ENCODE results near the gene CDH10.

CDH10 gene

DNA sequence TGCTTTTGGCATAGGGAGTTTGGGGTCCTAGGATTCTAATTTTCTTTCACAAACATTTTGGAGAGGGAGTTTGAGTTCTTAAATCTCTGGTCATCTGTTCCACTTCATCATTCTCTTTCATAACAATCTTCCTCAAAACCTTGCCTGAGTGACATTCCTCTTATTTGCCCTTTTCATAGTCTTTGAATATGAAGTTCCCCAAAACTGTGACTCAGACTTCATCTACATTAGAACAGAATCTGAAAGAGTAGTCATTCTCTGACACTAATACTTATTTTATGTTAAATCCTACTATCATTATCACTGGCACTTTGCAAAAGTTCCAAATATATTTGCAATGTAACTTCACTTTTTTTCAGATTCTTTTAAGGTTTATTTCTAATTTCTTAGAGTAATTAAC lies 163.8 kb downstream of the CDH10 start:
- peaks cover 0 to 5% (median 0%) of the 10 kb centered on the region in 4 experiments for H3K4me1 ChIP-seq (ENCODE audit: control extremely low read depth in 1 of 4, control insufficient read depth in 4 of 4, insufficient read depth in 4 of 4, low read length in 3 of 4)
- ChIA-PET CTCF (no interaction called here), POLR2A (no interaction called here)
- peaks cover 0 to under 1% (median 0%) of the 10 kb centered on the region in 5 experiments for H3K9me3 ChIP-seq (ENCODE audit: control extremely low read depth in 1 of 5, control insufficient read depth in 4 of 5, insufficient read depth in 2 of 5, low read depth in 1 of 5, low read length in 4 of 5)
- DNase-seq = no peak
- no peak overlapping the region for H3K4me3 ChIP-seq (ENCODE audit: control insufficient read depth in 1 of 7, extremely low read depth in 1 of 7, insufficient read depth in 4 of 7, low read depth in 2 of 7, low read length in 6 of 7)
- H3K27ac ChIP-seq (ENCODE audit: insufficient read depth in 1 of 2, low read depth in 1 of 2, low read length in 2 of 2, poor library complexity in 1 of 2, severe bottlenecking in 2 of 2) = no peak overlapping the region
- H3K27me3 ChIP-seq (replicated peaks in 2 of 5; ENCODE audit: control insufficient read depth in 4 of 5, insufficient read depth in 5 of 5, low read length in 4 of 5) = no peaks in the 10 kb centered on the region
- H3K36me3 ChIP-seq (ENCODE audit: control insufficient read depth in 4 of 4, insufficient read depth in 4 of 4, low read length in 3 of 4) = no peaks in the 10 kb centered on the region

- Histone ChIP-seq H3K4me1 (ENCODE audit: control extremely low read depth in 1 of 4, control insufficient read depth in 4 of 4, insufficient read depth in 4 of 4, low read length in 3 of 4) (peaks cover 0 to 5% (median 0%) of the 10 kb centered on the region in 4 experiments), H3K4me3 (ENCODE audit: control insufficient read depth in 1 of 7, extremely low read depth in 1 of 7, insufficient read depth in 4 of 7, low read depth in 2 of 7, low read length in 6 of 7) (no peak overlapping the region), H3K36me3 (ENCODE audit: control insufficient read depth in 4 of 4, insufficient read depth in 4 of 4, low read length in 3 of 4) (no peaks in the 10 kb centered on the region), H3K27ac (ENCODE audit: insufficient read depth in 1 of 2, low read depth in 1 of 2, low read length in 2 of 2, poor library complexity in 1 of 2, severe bottlenecking in 2 of 2) (no peak overlapping the region), H3K27me3 (replicated peaks in 2 of 5; ENCODE audit: control insufficient read depth in 4 of 5, insufficient read depth in 5 of 5, low read length in 4 of 5) (no peaks in the 10 kb centered on the region), H3K9me3 (ENCODE audit: control extremely low read depth in 1 of 5, control insufficient read depth in 4 of 5, insufficient read depth in 2 of 5, low read depth in 1 of 5, low read length in 4 of 5) (peaks cover 0 to 2% (median 0%) of the 10 kb centered on the region in 5 experiments)
- DNase-seq = no peak
- POLR2A ChIA-PET = no interaction called here
- 90% methylated on average over 5 of the region's 5 CpGs for WGBS (ENCODE audit: insufficient coverage)
- CTCF ChIA-PET = no interaction called here
Observed at GRCh38 chr5:24477958-24478357, 166.8 kb downstream of the CDH10 start.

DNA sequence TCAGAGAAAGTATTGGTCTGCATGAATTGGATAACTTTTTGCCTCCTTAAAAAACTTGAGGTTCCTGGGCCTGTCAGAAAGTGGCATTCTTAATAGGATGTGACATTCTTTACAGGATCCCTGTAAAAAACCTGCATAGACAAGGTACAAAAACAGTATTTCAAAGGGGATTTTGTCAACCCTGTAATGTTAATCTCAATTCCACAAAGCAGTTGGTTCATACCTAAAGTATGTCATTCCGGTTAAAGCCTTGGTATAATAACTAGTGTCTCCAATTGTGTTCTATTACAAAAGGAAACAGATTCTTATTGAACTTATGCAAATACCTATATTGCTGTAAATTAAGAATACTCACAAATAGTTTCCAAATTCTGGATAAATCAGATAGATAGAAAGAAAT lies 169.7 kb downstream of the CDH10 start:
- H3K4me1 ChIP-seq (ENCODE audit: control extremely low read depth in 1 of 4, control insufficient read depth in 4 of 4, insufficient read depth in 4 of 4, low read length in 3 of 4) = no peaks in the 10 kb centered on the region
- CTCF ChIA-PET = interaction anchor here (1.0 kb wide), 1 partner anchor 9 kb away, joined by 3 read pairs; no protein-coding TSS in a partner anchor
- POLR2A ChIA-PET = no interaction called here
- no peak for DNase-seq
- no peak overlapping the region for H3K4me3 ChIP-seq (ENCODE audit: control insufficient read depth in 1 of 7, extremely low read depth in 1 of 7, insufficient read depth in 4 of 7, low read depth in 2 of 7, low read length in 6 of 7)
- H3K27ac ChIP-seq (ENCODE audit: insufficient read depth in 1 of 2, low read depth in 1 of 2, low read length in 2 of 2, poor library complexity in 1 of 2, severe bottlenecking in 2 of 2) = no peak overlapping the region
- no CpG with 5 or more reads among the region's 1 CpG for WGBS (ENCODE audit: insufficient coverage)
- H3K9me3 ChIP-seq (ENCODE audit: control extremely low read depth in 1 of 5, control insufficient read depth in 4 of 5, insufficient read depth in 2 of 5, low read depth in 1 of 5, low read length in 4 of 5) = peaks cover 0 to 2% (median 0%) of the 10 kb centered on the region in 5 experiments
- H3K36me3 ChIP-seq (ENCODE audit: control insufficient read depth in 4 of 4, insufficient read depth in 4 of 4, low read length in 3 of 4) = no peaks in the 10 kb centered on the region
- H3K27me3 ChIP-seq (replicated peaks in 2 of 5; ENCODE audit: control insufficient read depth in 4 of 5, insufficient read depth in 5 of 5, low read length in 4 of 5) = no peaks in the 10 kb centered on the region

GRCh38 chr5:24474685-24475084 lies 170.1 kb downstream of the CDH10 start:
- Histone ChIP-seq H3K36me3 (ENCODE audit: control insufficient read depth in 4 of 4, insufficient read depth in 4 of 4, low read length in 3 of 4) (no peaks in the 10 kb centered on the region), H3K27ac (ENCODE audit: insufficient read depth in 1 of 2, low read depth in 1 of 2, low read length in 2 of 2, poor library complexity in 1 of 2, severe bottlenecking in 2 of 2) (no peak overlapping the region), H3K4me3 (ENCODE audit: control insufficient read depth in 1 of 7, extremely low read depth in 1 of 7, insufficient read depth in 4 of 7, low read depth in 2 of 7, low read length in 6 of 7) (no peak overlapping the region), H3K4me1 (ENCODE audit: control extremely low read depth in 1 of 4, control insufficient read depth in 4 of 4, insufficient read depth in 4 of 4, low read length in 3 of 4) (no peaks in the 10 kb centered on the region), H3K27me3 (replicated peaks in 2 of 5; ENCODE audit: control insufficient read depth in 4 of 5, insufficient read depth in 5 of 5, low read length in 4 of 5) (no peaks in the 10 kb centered on the region), H3K9me3 (ENCODE audit: control extremely low read depth in 1 of 5, control insufficient read depth in 4 of 5, insufficient read depth in 2 of 5, low read depth in 1 of 5, low read length in 4 of 5) (peaks cover 0 to 2% (median 0%) of the 10 kb centered on the region in 5 experiments)
- POLR2A ChIA-PET = no interaction called here
- CTCF ChIA-PET = interaction anchor here (1.0 kb wide), 1 partner anchor 9 kb away, joined by 3 read pairs; no protein-coding TSS in a partner anchor
- DNase-seq = no peak
- WGBS (ENCODE audit: insufficient coverage) = 86% methylated on average over 2 of the region's 3 CpGs

- no peaks in the 10 kb centered on the region for H3K36me3 ChIP-seq (ENCODE audit: control insufficient read depth in 4 of 4, insufficient read depth in 4 of 4, low read length in 3 of 4)
- ChIA-PET POLR2A (no interaction called here), CTCF (no interaction called here)
- no peaks in the 10 kb centered on the region for H3K27me3 ChIP-seq (replicated peaks in 2 of 5; ENCODE audit: control insufficient read depth in 4 of 5, insufficient read depth in 5 of 5, low read length in 4 of 5)
- peaks cover 0 to 2% (median 0%) of the 10 kb centered on the region in 5 experiments for H3K9me3 ChIP-seq (ENCODE audit: control extremely low read depth in 1 of 5, control insufficient read depth in 4 of 5, insufficient read depth in 2 of 5, low read depth in 1 of 5, low read length in 4 of 5)
- H3K4me1 ChIP-seq (ENCODE audit: control extremely low read depth in 1 of 4, control insufficient read depth in 4 of 4, insufficient read depth in 4 of 4, low read length in 3 of 4) = no peaks in the 10 kb centered on the region
- no peak for DNase-seq
- H3K4me3 ChIP-seq (ENCODE audit: control insufficient read depth in 1 of 7, extremely low read depth in 1 of 7, insufficient read depth in 4 of 7, low read depth in 2 of 7, low read length in 6 of 7) = no peak overlapping the region
- no peak overlapping the region for H3K27ac ChIP-seq (ENCODE audit: insufficient read depth in 1 of 2, low read depth in 1 of 2, low read length in 2 of 2, poor library complexity in 1 of 2, severe bottlenecking in 2 of 2)
Observed at GRCh38 chr5:24472518-24472917, 172.3 kb downstream of the CDH10 start.

GRCh38 chr5:24444414-24444813 lies 200.4 kb downstream of the CDH10 start:
- WGBS (ENCODE audit: insufficient coverage) = 80% methylated on average over 1 of the region's 2 CpGs
- H3K4me3 ChIP-seq (ENCODE audit: control insufficient read depth in 1 of 7, extremely low read depth in 1 of 7, insufficient read depth in 4 of 7, low read depth in 2 of 7, low read length in 6 of 7) = no peak overlapping the region
- POLR2A ChIA-PET = no interaction called here
- no peaks in the 10 kb centered on the region for H3K27me3 ChIP-seq (replicated peaks in 2 of 5; ENCODE audit: control insufficient read depth in 4 of 5, insufficient read depth in 5 of 5, low read length in 4 of 5)
- H3K4me1 ChIP-seq (ENCODE audit: control extremely low read depth in 1 of 4, control insufficient read depth in 4 of 4, insufficient read depth in 4 of 4, low read length in 3 of 4) = no peaks in the 10 kb centered on the region
- H3K9me3 ChIP-seq (ENCODE audit: control extremely low read depth in 1 of 5, control insufficient read depth in 4 of 5, insufficient read depth in 2 of 5, low read depth in 1 of 5, low read length in 4 of 5) = no peaks in the 10 kb centered on the region
- no peak for DNase-seq
- H3K36me3 ChIP-seq (ENCODE audit: control insufficient read depth in 4 of 4, insufficient read depth in 4 of 4, low read length in 3 of 4) = no peaks in the 10 kb centered on the region
- CTCF ChIA-PET = interaction anchor here (0.9 kb wide), 1 partner anchor 16 kb away, joined by 3 read pairs; no protein-coding TSS in a partner anchor
- H3K27ac ChIP-seq (ENCODE audit: insufficient read depth in 1 of 2, low read depth in 1 of 2, low read length in 2 of 2, poor library complexity in 1 of 2, severe bottlenecking in 2 of 2) = no peak overlapping the region

GRCh38 chr5:24439465-24439864 lies 205.3 kb downstream of the CDH10 start:
- POLR2A ChIA-PET = no interaction called here
- no peak overlapping the region for H3K27ac ChIP-seq (ENCODE audit: insufficient read depth in 1 of 2, low read depth in 1 of 2, low read length in 2 of 2, poor library complexity in 1 of 2, severe bottlenecking in 2 of 2)
- no peaks in the 10 kb centered on the region for H3K27me3 ChIP-seq (replicated peaks in 2 of 5; ENCODE audit: control insufficient read depth in 4 of 5, insufficient read depth in 5 of 5, low read length in 4 of 5)
- H3K4me1 ChIP-seq (ENCODE audit: control extremely low read depth in 1 of 4, control insufficient read depth in 4 of 4, insufficient read depth in 4 of 4, low read length in 3 of 4) = no peaks in the 10 kb centered on the region
- WGBS (ENCODE audit: insufficient coverage) = 100% methylated on average over 1 of the region's 2 CpGs
- CTCF ChIA-PET = no interaction called here
- H3K4me3 ChIP-seq (ENCODE audit: control insufficient read depth in 1 of 7, extremely low read depth in 1 of 7, insufficient read depth in 4 of 7, low read depth in 2 of 7, low read length in 6 of 7) = no peak overlapping the region
- DNase-seq = no peak
- no peaks in the 10 kb centered on the region for H3K9me3 ChIP-seq (ENCODE audit: control extremely low read depth in 1 of 5, control insufficient read depth in 4 of 5, insufficient read depth in 2 of 5, low read depth in 1 of 5, low read length in 4 of 5)
- H3K36me3 ChIP-seq (ENCODE audit: control insufficient read depth in 4 of 4, insufficient read depth in 4 of 4, low read length in 3 of 4) = no peaks in the 10 kb centered on the region
